Measurements from ENCODE around the gene BCAP31. TPM values are rescaled to one million over a fixed set of nuclear protein-coding genes. Genes with fewer than 3 reads are reported as not detected.

The BCAP31 gene
- total and polyA plus RNA-seq, 7 donors = 59.3 to 216 (median 70.9) TPM

GRCh38 chrX:153673428-153674218, 50.6 kb downstream of the BCAP31 start, which contains the start of gene PNCK:
Gene PNCK, minus strand, starts transcription at chrX:153673813. Its CDS starts 737 bp downstream, at chrX:153673076.
- Histone ChIP-seq H3K9me3 (no peaks in the 10 kb centered on the region), H3K27ac (peak within 1 kb of the TSS; percentile 59 to 82 (median 78)), H3K27me3 (no peaks in the 10 kb centered on the region), H3K4me1 (no peaks in the 10 kb centered on the region), H3K36me3 (no peaks in the 10 kb centered on the region), H3K4me3 (peak within 1 kb of the TSS; percentile 22 to 52 (median 46))
- WGBS, 2 donors = 7 to 11% methylated on average over 98 of the region's 98 CpGs
- no peak for TF ChIP-seq CTCF (IDR thresholded peaks at IDR 0.05)
- TF ChIP-seq EP300 (IDR thresholded peaks at IDR 0.05) = no peak
- no peak for TF ChIP-seq POLR2A (IDR thresholded peaks at IDR 0.05)
- no peak for TF ChIP-seq POLR2AphosphoS5 (IDR thresholded peaks at IDR 0.05)
- peak; percentile 66 for DNase-seq
- intact Hi-C loops (cut with DNase I) = no loop called here

GRCh38 chrX:153672531-153673427, 51.4 kb downstream of the BCAP31 start:
- peak overlapping the region; percentile 59 to 82 (median 78) for H3K27ac ChIP-seq
- H3K4me3 ChIP-seq = peak overlapping the region; percentile 22 to 52 (median 46)
- H3K4me1 ChIP-seq = peaks cover 0 to 3% (median 0%) of the 10 kb centered on the region in 4 donors
- intact Hi-C loops (cut with DNase I) = no loop called here
- no peaks in the 10 kb centered on the region for H3K27me3 ChIP-seq
- no peaks in the 10 kb centered on the region for H3K36me3 ChIP-seq
- peak in 1 of 4 donors; percentile 8 for TF ChIP-seq POLR2AphosphoS5 (IDR thresholded peaks at IDR 0.05)
- TF ChIP-seq POLR2A (IDR thresholded peaks at IDR 0.05) = no peak
- H3K9me3 ChIP-seq = no peaks in the 10 kb centered on the region
- 33 to 43% methylated on average over 53 of the region's 53 CpGs for WGBS, 2 donors
- DNase-seq = peak; percentile 73

- 79 to 90% methylated on average over 27 of the region's 27 CpGs for WGBS, 2 donors
- Histone ChIP-seq H3K27ac (peak overlapping the region; percentile 59 to 82 (median 78)), H3K27me3 (no peaks in the 10 kb centered on the region), H3K4me1 (peaks cover 0 to 3% (median 0%) of the 10 kb centered on the region in 4 donors), H3K36me3 (no peaks in the 10 kb centered on the region), H3K9me3 (no peaks in the 10 kb centered on the region), H3K4me3 (peak overlapping the region in 2 of 4 donors; percentile 48 to 52)
- no peak for TF ChIP-seq CTCF (IDR thresholded peaks at IDR 0.05)
- no peak for TF ChIP-seq POLR2A (IDR thresholded peaks at IDR 0.05)
- intact Hi-C loops (cut with DNase I) = no loop called here
- DNase-seq = peak; percentile 61
Observed at GRCh38 chrX:153671589-153672530, 52.3 kb downstream of the BCAP31 start.

- 86 to 92% methylated on average over 23 of the region's 23 CpGs for WGBS, 2 donors
- Histone ChIP-seq H3K9me3 (no peaks in the 10 kb centered on the region), H3K27me3 (no peaks in the 10 kb centered on the region), H3K27ac (peak overlapping the region in 2 of 4 donors; percentile 79 to 82), H3K4me3 (no peak overlapping the region), H3K36me3 (no peaks in the 10 kb centered on the region), H3K4me1 (peaks cover 0 to 3% (median 0%) of the 10 kb centered on the region in 4 donors)
- DNase-seq = peak; percentile 52
- TF ChIP-seq POLR2AphosphoS5 (IDR thresholded peaks at IDR 0.05) (no peak), CTCF (IDR thresholded peaks at IDR 0.05) (no peak), EP300 (IDR thresholded peaks at IDR 0.05) (no peak), POLR2A (IDR thresholded peaks at IDR 0.05) (no peak)
- intact Hi-C loops (cut with DNase I) = no loop called here
Observed at GRCh38 chrX:153670748-153671588, 53.2 kb downstream of the BCAP31 start.

Measured in sigmoid colon (tissue), 7 donors.